IPS DF 4.7 (cell line): ENCODE measurements around the gene SARM1.
A peak's percentile ranks its signal among the peaks of the same experiment; 100 is the strongest.
"Not testable (repeated sequence)": the region's sequence is repeated elsewhere in the genome, so short reads cannot be mapped to it uniquely, and the experiment has no call there.

Experiments
- DNase-seq: peaks from one replicate; pipeline ENCODE4 v3.0.0-alpha.2; 2013; ENCODE audit warnings: low spot score; ENCODE audit errors: extremely low read depth

Gene SARM1

DNA sequence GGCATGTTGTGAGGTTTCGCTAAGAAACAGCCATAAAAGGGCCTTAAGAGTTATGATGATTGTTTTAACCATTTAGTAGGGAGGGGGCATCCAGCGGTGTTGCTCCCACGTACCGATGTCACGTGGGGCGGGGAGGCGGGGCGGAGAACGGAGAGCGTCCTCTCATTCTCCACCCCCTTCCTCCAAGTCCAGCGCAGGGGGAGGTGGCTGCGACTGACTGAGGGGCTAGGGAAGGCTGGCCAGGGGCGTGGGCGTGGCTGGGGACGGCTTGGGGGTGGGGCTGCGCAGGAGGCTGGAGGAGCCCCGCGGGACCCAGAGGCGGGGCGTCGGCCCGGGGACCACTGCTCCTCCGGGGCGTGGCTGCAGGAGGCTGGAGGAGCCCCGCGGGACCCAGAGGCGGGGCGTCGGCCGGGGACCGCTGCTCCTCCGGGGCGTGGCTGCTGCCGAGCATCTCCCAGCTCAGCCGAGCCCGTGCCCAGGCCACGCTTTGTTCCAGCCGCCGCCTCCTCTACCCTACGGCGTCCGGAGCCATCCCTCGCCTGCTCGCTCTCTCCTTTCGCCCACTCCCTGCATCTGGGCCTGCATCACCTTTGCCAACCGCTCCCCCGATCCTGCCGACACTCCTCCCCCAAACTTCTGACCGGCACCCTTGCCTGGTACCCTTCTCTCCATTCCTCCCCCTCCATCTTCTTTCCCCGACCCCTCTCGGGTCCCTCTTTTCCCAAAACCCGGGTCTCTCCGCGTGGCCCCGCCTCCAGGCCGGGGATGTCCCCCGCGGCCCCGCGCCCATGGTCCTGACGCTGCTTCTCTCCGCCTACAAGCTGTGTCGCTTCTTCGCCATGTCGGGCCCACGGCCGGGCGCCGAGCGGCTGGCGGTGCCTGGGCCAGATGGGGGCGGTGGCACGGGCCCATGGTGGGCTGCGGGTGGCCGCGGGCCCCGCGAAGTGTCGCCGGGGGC is at the start of gene SARM1:
Gene SARM1 (plus strand): TSS at position 450 of the 958 bp plus-strand sequence. CDS start 339 bp downstream, at position 789.
- no peak for DNase-seq

DNA sequence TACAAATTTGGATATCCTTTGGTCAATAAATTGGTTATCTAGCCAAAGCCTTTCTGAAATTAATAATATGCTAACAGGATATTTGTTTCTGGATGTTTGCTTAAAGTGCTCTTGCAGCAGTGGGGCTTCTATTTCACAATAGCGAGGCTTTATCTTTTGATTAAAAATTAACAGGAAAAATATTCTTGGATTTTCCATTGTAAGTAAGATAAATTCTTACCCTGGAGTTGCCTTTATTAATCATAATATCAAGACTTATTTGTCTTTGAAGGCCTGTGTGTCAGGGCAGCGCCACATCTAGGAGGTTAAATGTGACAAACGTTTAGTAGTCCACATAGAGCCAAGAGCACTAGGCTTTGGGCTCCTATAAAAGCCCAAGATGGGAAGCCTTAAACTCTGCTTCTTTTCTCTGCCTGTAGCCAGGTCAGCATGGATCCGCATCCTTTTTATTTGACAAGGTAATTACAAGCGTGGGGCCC is 47.2 kb upstream of the SARM1 start:
- no peak for DNase-seq

DNA sequence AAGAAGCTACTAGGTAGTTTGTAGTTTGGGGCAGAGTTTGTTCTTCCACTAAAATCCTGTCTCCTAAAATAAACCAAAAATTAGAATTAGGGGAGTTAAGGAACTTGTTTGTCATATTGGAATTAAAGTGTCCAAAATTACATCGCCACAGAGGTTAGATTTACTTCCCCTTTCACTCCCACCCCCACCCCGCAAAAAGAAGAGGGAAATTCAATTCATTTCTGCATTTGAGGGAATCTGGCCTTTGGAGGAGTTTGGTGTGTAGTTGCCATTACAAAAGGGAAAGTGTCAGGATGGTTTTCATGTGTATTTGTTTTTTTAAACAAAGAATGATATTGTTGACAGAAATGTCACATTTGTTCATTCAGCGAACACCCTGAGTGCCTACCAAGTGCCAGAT is 46.7 kb upstream of the SARM1 start:
- DNase-seq = no peak

DNA sequence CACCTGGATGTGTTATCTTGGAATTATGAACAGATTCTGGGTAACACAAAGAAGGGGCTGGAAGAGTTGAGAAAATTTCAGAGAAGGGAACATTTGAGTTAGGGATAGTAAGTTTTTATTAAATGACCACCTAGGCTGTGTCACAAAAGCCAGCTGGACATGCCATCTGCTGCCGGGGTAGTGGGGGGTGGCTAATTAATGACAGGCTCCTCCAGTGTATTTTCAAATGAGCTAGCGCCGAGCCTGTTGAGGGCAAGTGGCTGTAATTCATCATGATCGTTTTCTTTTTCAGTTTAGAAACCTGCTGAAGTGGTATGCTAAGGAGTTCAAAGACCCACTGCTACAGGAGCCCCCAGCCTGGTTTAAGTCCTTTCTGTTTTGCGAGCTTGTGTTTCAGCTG is 46.3 kb upstream of the SARM1 start:
- no peak for DNase-seq

DNA sequence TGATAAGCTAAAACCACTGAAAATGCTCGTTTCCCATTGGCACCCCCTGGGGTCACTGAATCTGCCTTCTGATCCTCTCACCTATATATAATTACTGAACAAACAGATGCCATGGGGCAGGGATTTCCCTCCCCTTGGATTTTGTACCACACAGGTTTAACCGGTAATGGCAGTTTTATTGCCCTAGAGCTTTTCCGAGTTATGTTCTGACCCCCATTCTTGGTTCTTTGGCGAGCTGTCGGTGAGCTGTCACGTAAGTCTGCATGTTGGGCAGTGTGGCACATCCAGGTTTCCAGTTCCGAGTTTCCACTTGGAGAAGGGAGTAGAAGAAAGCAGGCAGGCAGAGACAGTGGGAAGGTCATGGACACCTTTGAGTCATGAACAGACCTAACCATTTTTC is 45.4 kb upstream of the SARM1 start:
- no peak for DNase-seq

DNA sequence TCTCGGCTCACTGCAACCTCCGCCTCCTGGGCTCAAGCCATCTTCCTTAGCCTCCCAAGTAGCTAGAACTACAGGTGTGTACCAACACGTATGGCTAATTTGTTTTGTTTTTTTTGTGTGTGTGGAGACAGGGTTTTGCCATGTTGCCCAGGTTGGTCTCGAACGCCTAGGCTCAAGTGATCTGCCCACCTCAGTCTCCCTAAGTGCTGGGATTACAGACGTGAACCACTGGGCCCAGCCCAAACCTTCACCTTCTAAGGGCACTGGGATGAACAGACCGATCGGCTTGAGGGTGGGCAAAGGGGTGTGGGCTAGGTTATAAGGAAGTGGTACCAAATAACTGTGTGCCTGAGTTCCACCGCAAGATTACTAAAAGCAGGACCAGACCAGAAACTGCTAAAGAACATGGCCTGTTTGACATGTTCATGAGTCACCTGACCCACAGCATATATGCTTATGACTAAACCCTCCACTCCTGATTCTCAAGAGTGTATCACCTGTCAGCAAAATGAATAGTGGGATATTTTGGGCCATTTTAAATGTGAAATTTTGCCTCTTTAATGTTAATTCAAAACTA is 44.4 kb upstream of the SARM1 start:
- DNase-seq = no peak

DNA sequence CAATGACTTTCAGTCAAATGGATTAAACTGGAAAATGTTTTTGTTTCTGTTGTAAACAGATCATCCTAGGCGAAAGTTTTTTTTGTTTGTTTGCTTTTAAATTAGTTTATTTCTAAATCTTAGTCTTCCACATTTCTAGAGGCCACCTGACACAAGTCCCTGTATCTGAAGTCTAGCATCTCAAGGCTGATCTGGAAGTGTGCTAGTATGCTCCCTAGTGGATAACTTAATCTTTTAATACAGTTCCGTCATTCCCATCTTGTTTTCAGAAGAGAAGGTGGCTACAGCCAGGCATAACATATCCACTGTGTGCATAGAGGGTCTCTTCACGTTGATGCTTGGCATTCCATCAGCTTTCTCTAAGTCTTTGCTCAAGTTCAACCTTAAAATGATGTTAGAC is 43.8 kb upstream of the SARM1 start:
- DNase-seq = no peak

DNA sequence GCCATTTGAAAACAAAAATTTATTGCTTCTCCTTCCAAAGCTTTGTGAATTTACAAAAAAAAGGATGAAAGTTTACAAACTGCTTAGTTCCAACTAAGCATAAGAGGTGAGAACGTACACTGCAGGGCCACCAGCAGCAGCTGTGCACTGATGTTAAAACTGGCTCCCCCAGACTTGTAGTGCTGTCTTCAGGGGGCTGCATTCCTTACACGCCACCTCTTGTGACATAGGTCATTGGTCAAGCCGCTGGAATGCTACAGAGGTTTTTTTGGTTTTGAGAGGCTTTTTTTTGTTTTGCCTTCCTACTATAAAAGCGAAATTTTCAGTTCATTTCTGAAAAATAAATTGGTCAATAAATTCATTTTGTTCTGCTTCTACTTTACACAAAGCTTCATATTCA is 43.2 kb upstream of the SARM1 start:
- DNase-seq = no peak

DNA sequence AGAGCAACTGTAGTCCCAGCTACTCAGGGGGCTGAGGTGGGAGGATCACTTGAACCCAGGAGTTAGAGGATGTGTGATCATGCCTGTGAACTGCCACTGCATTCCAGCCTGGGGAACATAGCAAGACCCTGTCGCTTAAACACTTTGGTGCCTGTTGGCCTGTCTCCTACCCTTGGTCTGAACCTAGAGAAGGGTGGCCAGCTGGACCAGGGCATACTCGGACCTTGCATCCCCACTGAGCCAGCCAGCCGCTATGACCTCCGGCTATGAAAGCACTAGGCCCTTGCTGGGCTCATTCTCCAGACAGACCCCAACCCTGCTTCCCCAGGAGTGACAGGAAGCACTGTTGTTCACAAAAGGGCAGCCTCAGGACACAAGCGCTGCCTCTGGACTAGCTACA is 40.8 kb upstream of the SARM1 start:
- DNase-seq = no peak

DNA sequence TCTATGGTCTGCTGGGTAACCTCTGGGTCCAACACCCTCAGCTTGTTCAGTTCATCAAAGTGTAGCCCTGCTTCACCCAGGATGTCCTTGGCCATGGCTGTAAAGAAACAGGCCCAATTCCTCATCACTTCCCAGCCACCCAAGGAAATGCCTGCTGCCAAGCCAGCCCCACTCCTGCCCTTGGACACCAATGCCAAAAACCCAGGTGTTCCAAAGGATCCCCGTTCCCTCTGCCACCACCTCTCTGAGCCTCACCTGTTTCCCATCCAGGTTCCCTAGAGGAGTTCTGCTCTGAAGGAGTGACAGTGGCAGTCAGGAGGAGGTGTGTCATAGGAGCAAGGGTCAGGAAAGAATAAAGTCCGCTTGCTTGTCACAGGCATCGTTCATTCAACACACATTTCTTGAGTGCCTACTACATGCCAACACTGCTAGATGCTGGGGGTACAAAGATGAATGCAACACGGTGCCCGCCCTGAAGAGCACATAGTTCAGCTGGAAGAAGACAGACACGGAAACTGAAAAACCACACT is 39.5 kb upstream of the SARM1 start:
- DNase-seq = no peak

DNA sequence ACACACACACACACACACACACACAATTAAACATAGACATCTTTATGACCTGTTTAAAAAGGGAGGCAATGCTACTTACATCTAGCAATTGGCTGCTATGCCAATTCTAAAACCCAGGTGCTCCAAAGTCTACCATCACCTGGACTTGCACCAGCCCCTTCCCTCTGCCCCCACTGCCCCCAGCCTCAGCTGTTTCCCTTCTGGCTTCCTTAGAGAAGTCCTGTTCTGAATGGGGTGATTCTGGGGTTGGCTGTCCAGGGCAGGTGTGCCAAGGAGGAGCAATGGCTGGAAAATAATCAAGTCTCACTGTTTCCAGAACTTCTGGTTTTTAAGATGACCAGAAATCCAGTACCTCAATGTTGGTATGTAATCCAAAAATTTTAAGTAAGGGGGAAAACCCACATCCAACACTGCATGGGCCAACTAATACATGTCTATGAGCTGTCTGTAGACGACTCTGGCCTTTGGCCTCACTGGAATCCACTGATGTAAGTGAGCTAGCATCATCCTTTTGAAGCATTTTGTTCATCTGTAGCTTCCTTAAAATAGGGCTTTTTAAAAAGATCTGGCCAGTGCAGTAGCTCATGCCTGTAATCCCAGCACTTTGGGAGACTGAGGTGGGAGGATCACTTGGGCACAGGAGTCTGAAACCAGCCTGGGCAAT is 38.3 kb upstream of the SARM1 start:
- DNase-seq = no peak

DNA sequence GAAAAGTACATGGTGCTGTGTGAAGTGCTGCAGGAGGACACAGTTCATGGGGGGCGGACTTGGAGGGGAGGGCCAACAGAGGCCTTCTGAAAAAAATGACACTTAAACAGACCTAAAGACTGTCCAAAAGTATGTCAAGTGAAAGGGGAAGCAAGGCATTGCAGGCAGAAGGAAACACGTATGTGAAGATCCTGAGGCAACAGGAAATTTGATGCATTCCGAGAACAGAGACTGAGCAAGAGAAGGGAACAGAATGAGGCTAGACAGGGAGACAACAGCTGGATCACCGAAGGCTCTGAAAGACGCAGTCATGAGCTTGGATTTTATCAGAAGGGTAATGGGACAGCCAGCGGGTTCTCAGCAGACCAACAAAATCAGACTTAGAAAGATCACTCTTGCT is 37.3 kb upstream of the SARM1 start:
- DNase-seq = no peak

DNA sequence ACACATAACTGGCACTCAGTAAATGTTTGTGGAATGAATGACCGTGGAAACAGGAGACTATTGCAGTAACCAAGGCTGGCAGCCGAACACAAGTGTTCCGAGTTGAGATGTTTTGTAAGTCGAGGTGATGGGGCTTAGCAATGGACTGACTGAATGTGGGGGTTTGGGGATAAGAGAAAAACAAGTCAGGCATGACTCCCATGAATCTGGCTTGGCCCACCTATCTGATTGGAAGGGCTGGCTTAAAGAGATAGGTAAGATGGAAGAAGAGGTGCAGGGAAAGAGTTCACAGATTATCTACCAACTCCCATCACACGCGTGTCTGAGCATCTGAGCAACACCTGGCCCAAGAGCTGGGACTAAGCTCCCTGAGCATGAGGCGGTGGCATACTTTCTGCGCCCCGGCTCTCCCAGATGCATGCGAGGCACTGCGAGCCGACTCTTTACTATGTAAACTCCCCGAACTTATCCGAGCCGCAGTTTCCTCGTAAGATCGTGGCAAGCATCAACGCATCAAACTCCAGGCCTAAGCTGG is 36.8 kb upstream of the SARM1 start:
- DNase-seq = no peak

DNA sequence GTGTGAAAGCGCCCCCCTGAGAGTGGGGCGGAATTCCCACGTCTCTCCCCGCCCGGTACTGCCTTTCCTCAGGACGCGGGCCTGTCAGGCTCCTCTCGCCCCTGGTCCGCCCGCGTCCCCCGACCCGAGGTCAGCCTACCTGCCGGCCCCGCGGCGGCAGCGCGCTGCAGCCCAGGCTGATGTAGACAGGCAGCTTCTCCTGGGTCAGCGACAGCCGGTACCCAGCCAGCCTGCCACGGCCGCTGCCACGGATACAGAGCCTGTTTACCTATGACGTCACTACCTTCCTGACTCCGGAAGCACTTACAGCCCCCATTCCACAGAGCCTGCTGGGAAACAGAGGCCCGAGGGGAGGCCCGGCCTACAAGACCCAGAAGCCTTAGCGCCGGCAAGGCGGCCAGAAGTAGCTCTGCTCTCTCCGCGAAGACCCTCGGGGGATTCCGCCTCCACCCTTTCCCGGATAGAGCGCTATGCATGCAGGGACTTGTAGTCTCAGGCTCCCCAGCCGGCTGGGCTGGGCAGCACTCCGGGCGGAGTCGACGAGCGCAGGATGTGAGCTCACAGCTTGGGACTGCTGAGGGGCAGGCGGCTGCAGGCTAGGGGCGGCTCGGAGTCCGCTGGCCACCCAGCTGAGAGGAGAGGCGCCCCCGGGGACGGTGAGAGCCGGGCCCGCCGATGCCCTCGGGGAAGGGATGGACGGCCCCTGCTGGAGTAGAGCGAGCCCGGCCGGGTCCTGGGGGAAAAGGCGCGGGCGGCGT is 36.1 kb upstream of the SARM1 start, which contains the start of the genes IFT20 and TNFAIP1:
Gene IFT20 (minus strand): TSS at position 272 of the 758 bp plus-strand sequence. CDS start 3,487 bp downstream, outside the sequence.
Gene TNFAIP1 (plus strand): TSS at position 561 of the 758 bp plus-strand sequence. CDS start 3,761 bp downstream, outside the sequence.
- DNase-seq = peak; percentile 98

DNA sequence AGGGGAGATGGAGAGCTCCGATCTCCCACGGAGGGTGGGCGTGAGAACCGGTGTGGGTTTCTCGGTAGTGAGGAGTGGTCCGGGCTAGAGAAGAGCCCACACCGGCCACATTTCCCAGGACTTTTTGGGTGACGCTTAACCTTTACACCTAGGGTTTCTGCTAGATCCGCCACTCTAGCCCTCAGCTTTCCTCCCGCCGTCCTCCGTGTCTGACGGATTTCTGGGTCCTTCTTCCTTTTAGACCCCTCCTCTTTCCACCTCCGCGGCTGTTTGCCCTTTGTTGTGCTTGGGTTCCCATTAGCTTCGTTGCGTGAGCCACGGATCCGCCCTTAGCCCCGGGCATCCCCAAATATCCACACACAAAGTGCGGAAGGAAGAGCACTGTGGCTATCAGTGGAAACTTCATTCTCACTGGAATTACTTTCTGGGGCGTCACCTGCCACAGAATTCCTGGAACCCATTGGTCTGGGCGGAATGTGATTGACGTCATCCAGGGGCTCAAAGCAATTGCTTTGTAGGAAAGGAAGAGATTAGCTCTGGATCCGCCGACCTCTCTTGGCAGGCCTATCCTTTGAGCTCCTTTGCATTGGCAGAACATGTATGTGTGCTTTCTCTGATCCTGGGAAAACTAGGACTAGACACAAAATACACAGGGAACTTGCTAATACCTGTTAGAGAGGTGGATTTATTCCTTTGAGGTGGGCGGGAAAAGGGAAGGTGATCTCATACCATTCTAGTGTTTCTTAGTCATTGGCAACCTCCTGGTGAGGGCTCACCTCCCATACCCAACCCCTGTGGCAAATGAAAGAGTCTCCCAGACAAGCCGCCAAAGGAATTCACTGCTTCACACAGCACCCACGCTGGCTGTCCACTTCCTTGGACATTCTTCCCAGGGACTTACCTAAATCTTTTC is 35.3 kb upstream of the SARM1 start:
- no peak for DNase-seq

DNA sequence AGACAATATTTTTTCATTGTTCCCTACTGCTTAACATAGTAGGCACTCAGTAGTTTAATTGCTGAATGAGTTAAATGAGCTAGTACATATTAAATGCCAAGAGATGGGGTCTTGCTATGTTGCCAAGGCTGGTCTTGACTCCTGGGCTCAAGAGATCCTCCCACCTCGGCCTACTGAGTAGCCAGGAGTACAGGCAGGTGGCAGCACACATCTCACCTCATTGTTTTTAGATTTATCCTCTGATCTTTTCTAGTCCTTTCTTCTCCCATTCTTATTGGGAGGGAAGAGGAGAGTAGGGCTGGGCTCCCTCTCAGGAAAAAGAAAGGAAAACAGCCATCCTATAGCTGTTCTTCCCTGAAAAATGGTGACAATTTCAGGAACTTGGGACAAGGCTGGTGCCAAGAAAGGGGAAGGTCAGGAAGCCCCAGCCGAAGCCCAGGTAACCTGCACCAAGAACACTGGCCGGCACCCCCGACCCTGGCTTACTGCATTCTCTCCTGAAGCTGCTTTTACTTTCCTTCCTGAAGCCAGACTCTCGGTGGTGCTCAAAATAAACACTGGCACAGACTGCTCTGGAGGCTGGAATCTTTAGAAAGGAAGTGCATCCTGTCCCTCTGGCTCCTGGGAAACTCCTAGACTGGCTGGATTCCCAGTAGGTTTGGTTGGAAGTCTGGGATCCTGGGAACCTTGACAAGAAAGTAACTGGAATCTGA is 33.3 kb upstream of the SARM1 start:
- DNase-seq = no peak

DNA sequence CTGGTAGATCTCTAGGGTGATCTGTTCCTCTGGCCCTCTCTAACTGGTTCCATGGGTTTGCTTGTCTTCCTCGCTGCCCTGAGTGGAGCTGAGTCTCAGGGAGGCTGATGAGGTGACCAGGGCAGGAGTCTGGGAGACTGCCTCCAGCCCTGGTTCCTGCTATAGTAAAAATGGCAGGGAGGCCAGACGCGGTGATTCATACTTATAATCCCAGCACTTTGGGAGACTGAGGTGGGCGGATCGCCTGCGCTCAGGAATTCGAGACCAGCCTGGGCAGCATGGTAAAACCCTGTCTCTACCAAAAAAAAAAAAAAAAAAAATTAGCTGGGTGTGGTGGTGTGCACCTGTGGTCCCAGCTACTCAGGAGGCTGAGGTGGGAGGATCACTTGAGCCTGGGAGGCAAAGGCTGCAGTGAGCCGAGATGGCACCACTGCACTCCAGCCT is 32.7 kb upstream of the SARM1 start:
- DNase-seq = not testable (repeated sequence)

DNA sequence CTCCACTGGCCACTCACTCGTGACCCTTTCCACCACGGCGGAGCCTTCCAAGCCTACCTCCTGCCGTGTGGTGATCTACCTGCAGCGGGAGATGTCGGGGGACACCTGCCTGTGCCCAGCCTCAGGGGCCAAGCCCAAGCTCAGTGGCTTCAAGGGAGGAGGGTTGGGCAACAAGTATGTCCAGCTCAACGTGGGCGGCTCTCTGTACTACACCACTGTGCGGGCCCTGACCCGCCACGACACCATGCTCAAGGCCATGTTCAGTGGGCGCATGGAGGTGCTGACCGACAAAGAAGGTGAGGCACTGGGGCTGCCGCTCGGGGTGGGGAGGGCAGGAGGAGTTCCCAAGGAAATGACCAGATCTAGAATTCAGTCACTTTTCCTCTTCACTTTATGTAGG is 32.1 kb upstream of the SARM1 start:
- DNase-seq = no peak

DNA sequence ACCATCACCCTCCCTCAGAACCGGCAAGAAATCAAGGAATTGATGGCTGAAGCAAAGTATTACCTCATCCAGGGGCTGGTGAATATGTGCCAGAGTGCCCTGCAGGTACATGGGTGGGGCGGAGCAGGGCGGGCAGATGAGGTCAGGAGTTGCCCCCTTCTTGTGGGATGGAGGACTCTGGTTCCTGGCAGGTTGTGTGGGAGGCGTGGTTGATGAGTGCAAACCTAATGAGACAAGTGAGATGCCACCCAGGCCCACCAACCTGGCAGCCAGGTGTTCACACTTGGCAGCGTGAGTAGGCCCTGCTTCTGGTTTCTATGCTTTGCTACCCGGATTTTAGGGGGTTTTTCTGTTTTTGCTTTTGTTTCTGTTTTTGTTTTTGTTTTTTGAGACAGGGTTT is 31.1 kb upstream of the SARM1 start:
- no peak for DNase-seq
